K562 (cell line): ENCODE results near the gene DAO.

Experiments
- SAP30 ChIP-seq: fragments of 200-600 bp; sonication (generic); IDR thresholded peaks from 2 replicates; pipeline ENCODE4 v1.6.1; 2012; ENCODE audit warnings: borderline replicate concordance, low read depth, mild to moderate bottlenecking, moderate library complexity, low read length, control low read depth, inconsistent platforms; ENCODE audit not compliant: insufficient read depth, poor library complexity, severe bottlenecking
- TGIF2 ChIP-seq: sonication (generic); formaldehyde crosslinking; IDR thresholded peaks from 2 replicates; pipeline ENCODE4 v1.8.1; 2022; ENCODE audit warnings: mild to moderate bottlenecking, missing genetic modification reagents, moderate library complexity

DNA sequence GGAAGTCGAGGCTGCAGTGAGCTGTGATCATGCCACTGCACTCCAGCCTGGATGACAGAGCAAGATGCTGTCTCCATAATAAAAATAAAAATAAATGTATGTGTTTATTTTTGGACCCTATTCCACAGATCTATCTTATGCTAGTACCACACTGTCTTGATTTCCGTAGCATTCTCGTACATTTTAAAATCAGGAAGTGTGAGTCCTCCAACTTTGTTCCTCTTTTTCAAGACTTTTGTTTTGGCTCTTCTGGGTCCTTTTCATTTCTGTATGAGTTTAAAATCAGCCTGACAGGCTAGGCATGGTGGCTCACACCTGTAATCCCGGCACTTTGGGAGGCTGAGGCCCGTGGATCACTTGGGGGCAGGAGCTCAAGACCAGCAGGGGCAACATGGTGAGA lies 25.8 kb downstream of the DAO start:
- TF ChIP-seq SAP30 (no peak), TGIF2 (CRISPR knock-in tag) (no peak)
